K562 (cell line): ENCODE results near the gene CTPS1. TPM values are rescaled to one million over a fixed set of nuclear protein-coding genes. Genes with fewer than 3 reads are reported as not detected.

Experiments
- CBX3 ChIP-seq, 2 experiments: IDR thresholded peaks; 1 replicate in 1 of 2; 2 replicates in 1 of 2; pipeline ENCODE4 v1.6.1; 2012; ENCODE audit warnings: inconsistent platforms in 2 of 2, low read length in 2 of 2, borderline replicate concordance in 1 of 2, control low read depth in 1 of 2
- FOS ChIP-seq: IDR thresholded peaks from 3 replicates; pipeline ENCODE4 v1.6.1; 2011; ENCODE audit not compliant: insufficient read length; ENCODE audit errors: extremely low read depth
- FOXP1 ChIP-seq: sonication (generic); formaldehyde crosslinking; IDR thresholded peaks from 2 replicates; pipeline ENCODE4 v1.8.0; 2022; ENCODE audit warnings: mild to moderate bottlenecking, missing genetic modification reagents
- GABPB1 ChIP-seq: sonication (generic); formaldehyde crosslinking; IDR thresholded peaks from 2 replicates; pipeline ENCODE4 v1.8.0; 2022; ENCODE audit warnings: mild to moderate bottlenecking, missing genetic modification reagents
- HNRNPUL1 ChIP-seq: fragments of 200-400 bp; formaldehyde crosslinking; IDR thresholded peaks from 2 replicates; pipeline ENCODE4 v1.6.1; 2017; ENCODE audit warnings: low read length
- KLF16 ChIP-seq: IDR thresholded peaks from 2 replicates; pipeline ENCODE4 v1.6.1; 2016; ENCODE audit warnings: antibody characterized with exemption
- L3MBTL2 ChIP-seq: fragments of 450-650 bp; IDR thresholded peaks from 2 replicates; pipeline ENCODE4 v1.6.1; 2016; ENCODE audit warnings: mild to moderate bottlenecking, moderate library complexity
- LARP7 ChIP-seq: fragments of 450-650 bp; IDR thresholded peaks from 2 replicates; pipeline ENCODE4 v1.6.1; 2016
- MEIS2 ChIP-seq: fragments of 450-650 bp; IDR thresholded peaks from 2 replicates; pipeline ENCODE4 v1.6.1; 2014; ENCODE audit warnings: mild to moderate bottlenecking; ENCODE audit not compliant: partially characterized antibody
- NRF1 ChIP-seq, 2 experiments: fragments of 450-650 bp; IDR thresholded peaks in 1 of 2; conservative IDR thresholded peaks in 1 of 2; 2 replicates each; pipeline ENCODE4 v1.6.1; 2014; ENCODE audit warnings: mild to moderate bottlenecking in 2 of 2
- POLR3A ChIP-seq: IDR thresholded peaks from 2 replicates; pipeline ENCODE4 v1.6.1; 2011; ENCODE audit warnings: borderline replicate concordance, mild to moderate bottlenecking, moderate library complexity; ENCODE audit not compliant: insufficient read length, insufficient read depth; ENCODE audit errors: extremely low read depth
- RBFOX2 ChIP-seq: fragments of 200-400 bp; formaldehyde crosslinking; IDR thresholded peaks from 2 replicates; pipeline ENCODE4 v1.6.1; 2017; ENCODE audit warnings: low read depth, mild to moderate bottlenecking, low read length, moderate library complexity
- RNF219 ChIP-seq: fragments of 250-450 bp; sonication (Bioruptor Pico); IDR thresholded peaks from 2 replicates; pipeline ENCODE4 v1.5.0; 2022; ENCODE audit warnings: mild to moderate bottlenecking
- SMARCB1 ChIP-seq: IDR thresholded peaks from 2 replicates; pipeline ENCODE4 v1.6.1; 2011; ENCODE audit warnings: improper control_type of control experiment, low read depth; ENCODE audit not compliant: insufficient read length
- SMARCE1 ChIP-seq: fragments of 450-650 bp; IDR thresholded peaks from 2 replicates; pipeline ENCODE4 v1.7.1; 2016; ENCODE audit warnings: mild to moderate bottlenecking
- STAT6 ChIP-seq: sonication (generic); formaldehyde crosslinking; IDR thresholded peaks from 2 replicates; pipeline ENCODE4 v1.8.1; 2023; ENCODE audit warnings: mild to moderate bottlenecking, missing genetic modification reagents
- TAF15 ChIP-seq: fragments of 200-400 bp; formaldehyde crosslinking; IDR thresholded peaks from 2 replicates; pipeline ENCODE4 v1.6.1; 2017; ENCODE audit warnings: mild to moderate bottlenecking, low read depth, low read length, moderate library complexity
- TBP ChIP-seq: optimal IDR thresholded peaks from 2 replicates; pipeline ENCODE3; 2011; ENCODE audit warnings: low read depth, low read length, improper control_type of control experiment
- THRAP3 ChIP-seq: fragments of 450-650 bp; IDR thresholded peaks from 2 replicates; pipeline ENCODE4 v1.6.1; 2016; ENCODE audit warnings: mild to moderate bottlenecking, inconsistent platforms, borderline replicate concordance
- ZFX ChIP-seq: sonication (generic); formaldehyde crosslinking; IDR thresholded peaks from 2 replicates; pipeline ENCODE4 v1.8.0; 2022; ENCODE audit warnings: mild to moderate bottlenecking, missing genetic modification reagents, moderate library complexity
- ZNF134 ChIP-seq: fragments of 250-450 bp; sonication (Bioruptor Pico); conservative IDR thresholded peaks from 2 replicates; pipeline ENCODE4 v1.4.0; 2020
- ZNF280A ChIP-seq: fragments of 450-650 bp; IDR thresholded peaks from 2 replicates; pipeline ENCODE4 v1.6.1; 2018; ENCODE audit warnings: mild to moderate bottlenecking, low read depth; ENCODE audit not compliant: partially characterized antibody
- ZNF354B ChIP-seq: fragments of 250-450 bp; sonication (Bioruptor Pico); IDR thresholded peaks from 2 replicates; pipeline ENCODE4 v1.4.0; 2020
- ZNF830 ChIP-seq: fragments of 250-450 bp; sonication (Bioruptor Pico); IDR thresholded peaks from 2 replicates; pipeline ENCODE4 v1.5.0; 2021; ENCODE audit warnings: mild to moderate bottlenecking
- polyA plus RNA-seq, 8 experiments: library from polyadenylated mRNA; depleted of rRNA in 4 of 8; stranded (reverse) in 5 of 8; unstranded in 3 of 8; fragments of >200 nt; fragmentation: Nextera tagmentation in 2 of 8; fragmentation: Illumina TruSeq in 1 of 8; extraction: Ambion mirVana in 2 of 8; extraction: Trizol in 1 of 8; gene quantifications; 2 replicates each; pipeline versions ENCODE4 v1.2.1 to v1.2.3, GENCODE V29; 2011 to 2014; ENCODE audit warnings: inconsistent platforms in 1 of 8, missing spikeins in 1 of 8
- total RNA-seq, 7 experiments: library from RNA; depleted of rRNA in 6 of 7; stranded (reverse); fragments of >200 nt in 6 of 7; fragmentation: Illumina TruSeq in 2 of 7; extraction: Trizol in 2 of 7; gene quantifications; 2 replicates each; pipeline versions ENCODE4 v1.2.1 to v1.2.3, GENCODE V29; 2011 to 2021; ENCODE audit warnings: low replicate concordance in 1 of 7

The CTPS1 gene
- total and polyA plus RNA-seq, 9 of the 15 experiments (the other 6 are each of a cell fraction or from before 2014, with no cell fraction given): 44.4 to 164 (median 87.7) TPM

- peak; percentile 97 for TF ChIP-seq NRF1 (conservative IDR thresholded peaks at IDR 0.05 in 1 of 2, IDR thresholded peaks at IDR 0.05 in 1 of 2)
- no peak for TF ChIP-seq LARP7
- TF ChIP-seq FOXP1 (CRISPR knock-in tag): peak; percentile 45; the same call in 1 of the 2 replicates
- no peak for TF ChIP-seq THRAP3
- TF ChIP-seq HNRNPUL1: no peak
- TF ChIP-seq RBFOX2: peak; percentile 95
- TF ChIP-seq TBP: peak; percentile 80
- TF ChIP-seq SMARCB1: no peak
- TF ChIP-seq ZNF830 (CRISPR knock-in tag): no peak
- no peak for TF ChIP-seq ZNF280A
- no peak for TF ChIP-seq SMARCE1
- TF ChIP-seq RNF219 (CRISPR knock-in tag): no peak
- peak in 1 of 2 experiments; percentile 60; a peak in 1 of 3 replicates for TF ChIP-seq CBX3 (IDR thresholded peaks at IDR 0.05; ENCODE audit: borderline replicate concordance in 1 of 2, low read length in 2 of 2)
- no peak; the same call in 1 of the 2 replicates for TF ChIP-seq STAT6 (CRISPR knock-in tag)
- TF ChIP-seq GABPB1 (CRISPR knock-in tag): peak; percentile 69; the same call in 1 of the 2 replicates
- peak; percentile 97 for TF ChIP-seq FOS
- TF ChIP-seq MEIS2: peak; percentile 77
- TF ChIP-seq ZNF354B (CRISPR knock-in tag): no peak
- no peak for TF ChIP-seq KLF16
- TF ChIP-seq TAF15: no peak
- TF ChIP-seq L3MBTL2: peak; percentile 97
- TF ChIP-seq ZNF134 (CRISPR knock-in tag): no peak
- TF ChIP-seq POLR3A: no peak
- peak; percentile 52; the same call in 1 of the 2 replicates for TF ChIP-seq ZFX
Observed at GRCh38 chr1:40979241-40980067, at the start of gene CTPS1 (continued).
